HepG2 (cell line): Measurements from ENCODE around the gene CD2. TPM values are rescaled to one million over a fixed set of nuclear protein-coding genes. Genes with fewer than 3 reads are reported as not detected.

ENCODE experiments used
- ATAC-seq: fragments of 200-7000 bp; cut with Tn5 transposase; 3 replicates; pipeline ENCODE4 v1.9.1; 2020; ENCODE audit warnings: mild to moderate bottlenecking, moderate library complexity
- BruUV-seq: library from RNA; stranded (reverse); fragments of 400-500 nt; replicated peaks from 2 replicates; lab custom pipeline; 2021; lab: Mats Ljungman, UMichigan
- CTCF ChIA-PET: fragments of 300-600 bp; formaldehyde crosslinking; extraction: SDS; loops from one replicate; lab custom pipeline; 2021; ENCODE audit warnings: low total read pairs, inconsistent platforms, low intra/inter-chr PET ratio; lab: Yijun Ruan, JAX
- POLR2A ChIA-PET: fragments of 350-600 bp; sonication (Branson Sonifier 250); formaldehyde crosslinking; loops from one replicate; lab custom pipeline; 2020; ENCODE audit warnings: antibody characterized with exemption, inconsistent platforms; lab: Yijun Ruan, JAX
- DNase-seq: peaks from one replicate; pipeline ENCODE4 v3.0.0-alpha.2; 2015; ENCODE audit warnings: low spot score
- FAIRE-seq: peaks from 3 replicates; lab custom pipeline; 2011; peaks lifted over from hg19 to GRCh38; lab: Jason Lieb, UNC
- H2AFZ ChIP-seq: one replicate; pipeline ENCODE4 v1.6.1; 2011; ENCODE audit warnings: low read length, inconsistent platforms
- H3K27ac ChIP-seq: fragments of 300-600 bp; 3 replicates; pipeline ENCODE4 v1.8.0; 2011; ENCODE audit warnings: mixed run types, mild to moderate bottlenecking, mixed read lengths, low read length, inconsistent platforms; ENCODE audit not compliant: insufficient read depth; ENCODE audit errors: extremely low read length
- H3K27me3 ChIP-seq, 2 experiments: fragments of 200-600 bp in 1 of 2; 2 replicates in 1 of 2; 3 replicates in 1 of 2; pipeline versions ENCODE4 v1.6.0 to v1.8.0; 2011; ENCODE audit warnings: low read length in 2 of 2, mild to moderate bottlenecking in 2 of 2, moderate library complexity in 2 of 2, inconsistent platforms in 1 of 2; ENCODE audit not compliant: insufficient read depth in 2 of 2, control insufficient read depth in 1 of 2
- H3K36me3 ChIP-seq, 2 experiments: fragments of 200-600 bp in 1 of 2; replicated peaks in 1 of 2; 2 replicates in 1 of 2; 3 replicates in 1 of 2; pipeline versions ENCODE4 v1.5.1 to v1.8.0; 2011; ENCODE audit warnings: low read length in 2 of 2, inconsistent platforms in 1 of 2; ENCODE audit not compliant: insufficient read depth in 2 of 2, control insufficient read depth in 1 of 2
- H3K4me1 ChIP-seq: 2 replicates; pipeline ENCODE4 v1.5.1; 2012; ENCODE audit warnings: low read length, inconsistent platforms; ENCODE audit not compliant: insufficient read depth
- H3K4me2 ChIP-seq: 2 replicates; pipeline ENCODE4 v1.6.0; 2011; ENCODE audit warnings: low read depth, low read length, inconsistent platforms
- H3K4me3 ChIP-seq, 3 experiments: fragments of 200-600 bp in 1 of 3; sonication (generic), shearing (Covaris generic) in 1 of 3; replicated peaks in 1 of 3; 2 replicates each; pipeline ENCODE4 v1.5.1; 2011 to 2016; ENCODE audit warnings: low read length in 3 of 3, inconsistent platforms in 2 of 3, low read depth in 2 of 3, mild to moderate bottlenecking in 2 of 3, control low read depth in 1 of 3, mixed read lengths in 1 of 3; ENCODE audit not compliant: insufficient read depth in 1 of 3
- H3K79me2 ChIP-seq: one replicate; pipeline ENCODE4 v1.6.1; 2011; ENCODE audit warnings: low read length, inconsistent platforms; ENCODE audit not compliant: insufficient read depth
- H3K9ac ChIP-seq: 2 replicates; pipeline ENCODE4 v1.6.0; 2011; ENCODE audit warnings: mild to moderate bottlenecking, low read depth, low read length, inconsistent platforms; ENCODE audit not compliant: insufficient read depth
- H3K9me3 ChIP-seq: 2 replicates; pipeline ENCODE4 v1.5.1; 2012; ENCODE audit warnings: mild to moderate bottlenecking, low read length
- H4K20me1 ChIP-seq: 2 replicates; pipeline ENCODE4 v1.6.0; 2011; ENCODE audit warnings: inconsistent platforms, mild to moderate bottlenecking, low read length, moderate library complexity; ENCODE audit not compliant: insufficient read depth
- HINFP ChIP-seq: sonication (generic); formaldehyde crosslinking; IDR thresholded peaks from 2 replicates; pipeline ENCODE4 v1.4.0; 2020; ENCODE audit warnings: low read depth, mild to moderate bottlenecking, missing genetic modification reagents
- TFE3 ChIP-seq: IDR thresholded peaks from 2 replicates; pipeline ENCODE4 v1.6.1; 2016
- ZNF121 ChIP-seq: sonication (generic); formaldehyde crosslinking; IDR thresholded peaks from 2 replicates; pipeline ENCODE4 v1.5.0; 2020; ENCODE audit warnings: mild to moderate bottlenecking, missing genetic modification reagents
- ZNF644 ChIP-seq: IDR thresholded peaks from 2 replicates; pipeline ENCODE4 v1.6.1; 2016; ENCODE audit warnings: low read depth
- ZNF660 ChIP-seq: sonication (generic); formaldehyde crosslinking; IDR thresholded peaks from 2 replicates; pipeline ENCODE4 v1.5.1; 2020; ENCODE audit warnings: mild to moderate bottlenecking, low read depth, missing genetic modification reagents, borderline replicate concordance
- ZSCAN30 ChIP-seq: sonication (generic); formaldehyde crosslinking; IDR thresholded peaks from 2 replicates; pipeline ENCODE4 v1.5.0; 2020; ENCODE audit warnings: mild to moderate bottlenecking, missing genetic modification reagents
- WGBS: methylation state at CpG from one replicate; pipeline ENCODE4 v1.1.6; 2017; ENCODE audit warnings: low lambda C conversion rate; 5-methylcytosine and 5-hydroxymethylcytosine counted together
- in situ Hi-C: cut with HindIII; loops from 2 replicates; pipeline ENCODE4 v1.10.0; 2017; ENCODE audit warnings: low pct_unique_long_range_greater_than_20kb; ENCODE audit not compliant: extremely low pct_ligation_motif_present
- intact Hi-C: fragments of 100-400 bp; cut with micrococcal nuclease; formaldehyde crosslinking; loops from one replicate; pipeline ENCODE4 v1.10.0; 2022; ENCODE audit not compliant: unreplicated experiment
- polyA plus RNA-seq, 8 experiments: library from polyadenylated mRNA; depleted of rRNA in 3 of 8; stranded (reverse) in 7 of 8; unstranded in 1 of 8; fragments of >200 nt; fragmentation: Illumina TruSeq in 4 of 8; extraction: Trizol in 4 of 8; gene quantifications; 2 replicates each; pipeline versions ENCODE4 v1.2.1 to v1.2.3, GENCODE V29; 2011 to 2016; ENCODE audit warnings: low read depth in 4 of 8, missing spikeins in 1 of 8, mixed read lengths in 1 of 8; ENCODE audit not compliant: insufficient read depth in 1 of 8
- total RNA-seq, 5 experiments: library from RNA; depleted of rRNA; stranded (reverse); fragments of >200 nt; fragmentation: Illumina TruSeq; extraction: Trizol; gene quantifications; 2 replicates each; pipeline ENCODE4 v1.2.3, GENCODE V29; 2016; ENCODE audit warnings: low read depth in 1 of 5

Gene CD2
- total and polyA plus RNA-seq, 2 of the 13 experiments (the other 11 are each of a cell fraction or from before 2014, with no cell fraction given) = not detected

GRCh38 chr1:116726872-116727820 lies 27.1 kb upstream of the CD2 start:
- Histone ChIP-seq H3K9me3 (no peaks in the 10 kb centered on the region), H3K4me2 (no peak overlapping the region), H3K4me1 (no peaks in the 10 kb centered on the region), H2AFZ (no peak overlapping the region), H3K36me3 (no peaks in the 10 kb centered on the region), H3K27me3 (no peaks in the 10 kb centered on the region; a peak in 1 of 5 replicates), H4K20me1 (no peaks in the 10 kb centered on the region), H3K4me3 (no peak overlapping the region), H3K79me2 (no peaks in the 10 kb centered on the region), H3K27ac (no peak overlapping the region), H3K9ac (no peak overlapping the region)
- WGBS = 70% methylated on average over 5 of the region's 5 CpGs
- no TSS peak for BruUV-seq
- intact Hi-C loops = no loop called here
- ATAC-seq (no peak), FAIRE-seq (no peak), DNase-seq (no peak)
- TF ChIP-seq HINFP (CRISPR knock-in tag) = no peak
- no peak for TF ChIP-seq ZSCAN30 (CRISPR knock-in tag)
- no peak for TF ChIP-seq ZNF121 (CRISPR knock-in tag)
- TF ChIP-seq ZNF660 = no peak
- no peak for TF ChIP-seq ZNF644 (CRISPR knock-in tag)
- TF ChIP-seq TFE3 (CRISPR knock-in tag) = no peak
- POLR2A ChIA-PET = no interaction called here
- CTCF ChIA-PET = interaction anchor here (3.1 kb wide), 1 partner anchor 328 kb away, joined by 11 read pairs; no protein-coding TSS in a partner anchor
- in situ Hi-C loops = no loop called here
